HG02973 (cell line): ENCODE results near the gene GRIA1.

ENCODE experiments used
- ATAC-seq: cut with Tn5 transposase; IDR thresholded peaks from one replicate; pipeline ENCODE4 v1.9.1; 2021; ENCODE audit warnings: moderate library complexity; ENCODE audit not compliant: unreplicated experiment

GRIA1 gene

GRCh38 chr5:153770066-153770465, 279.6 kb downstream of the GRIA1 start:
- no peak for ATAC-seq

GRCh38 chr5:153774686-153775085, 284.2 kb downstream of the GRIA1 start:
- ATAC-seq = no peak

- ATAC-seq = no peak
Observed at GRCh38 chr5:153775923-153776322, 285.5 kb downstream of the GRIA1 start.

- ATAC-seq = no peak
Observed at GRCh38 chr5:153777681-153778581, 287.5 kb downstream of the GRIA1 start.

GRCh38 chr5:153779836-153780235, 289.4 kb downstream of the GRIA1 start:
- ATAC-seq = no peak

GRCh38 chr5:153780876-153781705, 290.6 kb downstream of the GRIA1 start:
- ATAC-seq = no peak

GRCh38 chr5:153782589-153783361, 292.3 kb downstream of the GRIA1 start:
- no peak for ATAC-seq

GRCh38 chr5:153783362-153783658, 292.8 kb downstream of the GRIA1 start:
- ATAC-seq = no peak

- ATAC-seq = no peak
Observed at GRCh38 chr5:153784277-153784676, 293.8 kb downstream of the GRIA1 start.

GRCh38 chr5:153791339-153791738, 300.9 kb downstream of the GRIA1 start:
- ATAC-seq = no peak

- no peak for ATAC-seq
Observed at GRCh38 chr5:153792305-153792704, 301.8 kb downstream of the GRIA1 start.

- no peak for ATAC-seq
Observed at GRCh38 chr5:153793699-153794098, 303.2 kb downstream of the GRIA1 start.

- ATAC-seq = no peak
Observed at GRCh38 chr5:153794327-153794726, 303.9 kb downstream of the GRIA1 start.

GRCh38 chr5:153796527-153796926, 306.1 kb downstream of the GRIA1 start:
- no peak for ATAC-seq

- peak; percentile 97 for ATAC-seq
Observed at GRCh38 chr5:153797484-153797883, 307.0 kb downstream of the GRIA1 start.

GRCh38 chr5:153798830-153799229, 308.4 kb downstream of the GRIA1 start:
- no peak for ATAC-seq

GRCh38 chr5:153799466-153799865, 309.0 kb downstream of the GRIA1 start:
- no peak for ATAC-seq

GRCh38 chr5:153802050-153802821, 311.8 kb downstream of the GRIA1 start:
- no peak for ATAC-seq

- no peak for ATAC-seq
Observed at GRCh38 chr5:153807801-153808200, 317.3 kb downstream of the GRIA1 start.

- no peak for ATAC-seq
Observed at GRCh38 chr5:153809166-153809565, 318.7 kb downstream of the GRIA1 start.

- no peak for ATAC-seq
Observed at GRCh38 chr5:153813901-153814300, 323.4 kb downstream of the GRIA1 start.
